ENCODE data around the gene ZNF35. TPM values are rescaled to one million over a fixed set of nuclear protein-coding genes. Genes with fewer than 3 reads are reported as not detected.

The ZNF35 gene
- polyA plus RNA-seq, 2 of the 4 experiments (the other 2 are of a cell fraction) = 4.1 to 5.0 TPM

- TF ChIP-seq PHF8 (IDR thresholded peaks at IDR 0.05; ENCODE audit: borderline replicate concordance, low read depth) (no peak), HOXA7 (CRISPR knock-in tag; IDR thresholded peaks at IDR 0.05) (no peak), RAD21 (conservative IDR thresholded peaks at IDR 0.05 in 1 of 2, IDR thresholded peaks at IDR 0.05 in 1 of 2) (no peak)
Observed at GRCh38 chr3:44659015-44659414, 10.5 kb downstream of the ZNF35 start (continued).

GRCh38 chr3:44659434-44659833 is 10.9 kb downstream of the ZNF35 start:
- peak in 1 of 2 experiments; percentile 16 for DNase-seq (ENCODE audit: low read depth in 1 of 2, low spot score in 1 of 2)
- 91% methylated on average over 6 of the region's 6 CpGs for WGBS (ENCODE audit: missing lambda C conversion rate)
- no peak for FAIRE-seq
- H3K4me1 ChIP-seq = no peaks in the 10 kb centered on the region
- ChIA-PET POLR2A (no interaction called here), CTCF (no interaction called here)
- no peak overlapping the region for H3K4me3 ChIP-seq
- H3K9me3 ChIP-seq = peaks cover 72% of the 10 kb centered on the region
- ATAC-seq = no peak
- no peak overlapping the region for H3K27ac ChIP-seq
- H3K4me2 ChIP-seq = no peak overlapping the region
- TF ChIP-seq CHD4 (IDR thresholded peaks at IDR 0.05; ENCODE audit: borderline replicate concordance) = no peak
- TF ChIP-seq CTCF (IDR thresholded peaks at IDR 0.05) = no peak
- no peak for TF ChIP-seq POLR2A (IDR thresholded peaks at IDR 0.05; ENCODE audit: low read length)
- no peak for TF ChIP-seq JUNB (IDR thresholded peaks at IDR 0.05)
- TF ChIP-seq ZFP36 (IDR thresholded peaks at IDR 0.05; ENCODE audit: borderline replicate concordance, partially characterized antibody) = no peak
- TF ChIP-seq RARB (CRISPR knock-in tag; IDR thresholded peaks at IDR 0.05) = no peak
- no peak for TF ChIP-seq TP53 (CRISPR knock-in tag; IDR thresholded peaks at IDR 0.05)
- no peak for TF ChIP-seq RAD21 (conservative IDR thresholded peaks at IDR 0.05 in 1 of 2, IDR thresholded peaks at IDR 0.05 in 1 of 2)
- no peak for TF ChIP-seq FOXS1 (CRISPR knock-in tag; IDR thresholded peaks at IDR 0.05)
- no peak for TF ChIP-seq ZNF302 (CRISPR knock-in tag; IDR thresholded peaks at IDR 0.05)
- TF ChIP-seq SMC3 (IDR thresholded peaks at IDR 0.05) = no peak
- TF ChIP-seq REST (IDR thresholded peaks at IDR 0.05) = no peak
- TF ChIP-seq CEBPB (IDR thresholded peaks at IDR 0.05) = no peak
- TF ChIP-seq TFCP2L1 (CRISPR knock-in tag; IDR thresholded peaks at IDR 0.05) = no peak
- no peak for TF ChIP-seq FOSL2 (IDR thresholded peaks at IDR 0.05)
- no peak for TF ChIP-seq FOSL2 (CRISPR knock-in tag; IDR thresholded peaks at IDR 0.05)
- TF ChIP-seq EP300 (IDR thresholded peaks at IDR 0.05) = no peak
- TF ChIP-seq CBX8 (IDR thresholded peaks at IDR 0.05) = no peak

DNA sequence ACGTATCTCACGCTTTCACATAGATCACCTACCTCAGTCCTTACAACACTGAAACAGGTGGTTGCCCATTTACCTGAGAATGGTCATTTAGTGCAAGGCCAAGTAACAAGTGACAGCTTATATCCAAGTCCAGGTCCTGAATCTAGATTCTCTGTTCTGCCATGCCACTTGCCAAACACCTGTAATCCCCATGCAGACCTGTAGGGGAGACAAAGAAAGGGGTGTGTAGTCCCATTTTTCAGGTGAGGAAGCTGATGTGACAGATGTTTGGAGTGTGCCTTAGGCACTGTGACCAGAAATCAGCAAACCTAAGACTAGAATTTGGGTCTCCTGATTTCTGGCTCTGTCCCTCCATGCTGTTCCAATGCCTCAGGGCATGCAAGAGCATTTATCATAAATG is 12.7 kb downstream of the ZNF35 start:
- ChIA-PET CTCF (no interaction called here), POLR2A (no interaction called here)
- Histone ChIP-seq H3K4me1 (no peaks in the 10 kb centered on the region), H3K9me3 (peaks cover 61% of the 10 kb centered on the region), H3K27ac (no peak overlapping the region), H3K4me3 (no peak overlapping the region), H3K4me2 (no peak overlapping the region)
- DNase-seq (ENCODE audit: low read depth in 1 of 2, low spot score in 1 of 2) (peak in 1 of 2 experiments; percentile 4), FAIRE-seq (no peak), ATAC-seq (no peak)
- WGBS (ENCODE audit: missing lambda C conversion rate) = 94% methylated on average over 2 of the region's 2 CpGs
- TF ChIP-seq FOXS1 (CRISPR knock-in tag; IDR thresholded peaks at IDR 0.05) (no peak), MAX (IDR thresholded peaks at IDR 0.05) (no peak), GATA3 (IDR thresholded peaks at IDR 0.05; ENCODE audit: borderline replicate concordance) (no peak), RFX5 (IDR thresholded peaks at IDR 0.05) (no peak), REST (IDR thresholded peaks at IDR 0.05) (no peak), CBX8 (IDR thresholded peaks at IDR 0.05) (no peak), RAD21 (conservative IDR thresholded peaks at IDR 0.05 in 1 of 2, IDR thresholded peaks at IDR 0.05 in 1 of 2) (no peak), CHD2 (IDR thresholded peaks at IDR 0.05; ENCODE audit: low read length, partially characterized antibody) (no peak)
- TF ChIP-seq, protein P1, sequence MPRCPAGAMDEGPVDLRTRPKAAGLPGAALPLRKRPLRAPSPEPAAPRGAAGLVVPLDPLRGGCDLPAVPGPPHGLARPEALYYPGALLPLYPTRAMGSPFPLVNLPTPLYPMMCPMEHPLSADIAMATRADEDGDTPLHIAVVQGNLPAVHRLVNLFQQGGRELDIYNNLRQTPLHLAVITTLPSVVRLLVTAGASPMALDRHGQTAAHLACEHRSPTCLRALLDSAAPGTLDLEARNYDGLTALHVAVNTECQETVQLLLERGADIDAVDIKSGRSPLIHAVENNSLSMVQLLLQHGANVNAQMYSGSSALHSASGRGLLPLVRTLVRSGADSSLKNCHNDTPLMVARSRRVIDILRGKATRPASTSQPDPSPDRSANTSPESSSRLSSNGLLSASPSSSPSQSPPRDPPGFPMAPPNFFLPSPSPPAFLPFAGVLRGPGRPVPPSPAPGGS (IDR thresholded peaks at IDR 0.05) = no peak
- TF ChIP-seq, protein P2, sequence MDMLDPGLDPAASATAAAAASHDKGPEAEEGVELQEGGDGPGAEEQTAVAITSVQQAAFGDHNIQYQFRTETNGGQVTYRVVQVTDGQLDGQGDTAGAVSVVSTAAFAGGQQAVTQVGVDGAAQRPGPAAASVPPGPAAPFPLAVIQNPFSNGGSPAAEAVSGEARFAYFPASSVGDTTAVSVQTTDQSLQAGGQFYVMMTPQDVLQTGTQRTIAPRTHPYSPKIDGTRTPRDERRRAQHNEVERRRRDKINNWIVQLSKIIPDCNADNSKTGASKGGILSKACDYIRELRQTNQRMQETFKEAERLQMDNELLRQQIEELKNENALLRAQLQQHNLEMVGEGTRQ (IDR thresholded peaks at IDR 0.05) = no peak

Measured in A549 (cell line).